HEK293 (cell line): ENCODE data around the gene CERS4.

ENCODE experiments used
- CTCF ChIA-PET: fragments of 350-600 bp; formaldehyde crosslinking; extraction: SDS; loops from one replicate; lab custom pipeline; 2021; ENCODE audit warnings: antibody characterized with exemption; lab: Yijun Ruan, JAX
- POLR2A ChIA-PET: fragments of 300-600 bp; formaldehyde crosslinking; extraction: SDS; loops from one replicate; lab custom pipeline; 2020; ENCODE audit warnings: antibody characterized with exemption, inconsistent platforms; lab: Yijun Ruan, JAX
- H3K27ac ChIP-seq: fragments of 200-500 bp; sonication (Bioruptor generic); 2 replicates; pipeline ENCODE4 v1.5.1; 2014; ENCODE audit warnings: low read depth, low read length, control low read depth, inconsistent platforms; ENCODE audit errors: extremely low read depth
- H3K36me3 ChIP-seq, 2 experiments: fragments of 200-500 bp in 1 of 2; sonication (Bioruptor generic) in 1 of 2; 1 replicate in 1 of 2; 2 replicates in 1 of 2; pipeline ENCODE4 v1.5.1; 2014 to 2017; ENCODE audit warnings: inconsistent platforms in 2 of 2, low read length in 2 of 2; ENCODE audit not compliant: control insufficient read depth in 2 of 2, insufficient read depth in 1 of 2
- H3K4me1 ChIP-seq: fragments of 200-500 bp; sonication (Bioruptor generic); 2 replicates; pipeline ENCODE4 v1.5.1; 2014; ENCODE audit warnings: mild to moderate bottlenecking, low read length, inconsistent platforms; ENCODE audit not compliant: control insufficient read depth, insufficient read depth
- H3K4me3 ChIP-seq: 2 replicates; pipeline ENCODE4 v1.5.1; 2011; ENCODE audit warnings: low read depth, mild to moderate bottlenecking, control low read depth, low read length, moderate library complexity
- H3K9me3 ChIP-seq: fragments of 200-500 bp; sonication (Bioruptor generic); 2 replicates; pipeline ENCODE4 v1.5.1; 2014; ENCODE audit warnings: low read depth, low read length, inconsistent platforms; ENCODE audit not compliant: control insufficient read depth, insufficient read depth
- ELK4 ChIP-seq: IDR thresholded peaks from 2 replicates; pipeline ENCODE4 v1.6.1; 2011; ENCODE audit warnings: mild to moderate bottlenecking, low read depth, low read length, borderline replicate concordance
- HOXD13 ChIP-seq: sonication (generic); formaldehyde crosslinking; IDR thresholded peaks from 2 replicates; pipeline ENCODE4 v1.8.0; 2022; ENCODE audit warnings: missing genetic modification reagents, borderline replicate concordance
- KLF8 ChIP-seq: fragments of 450-650 bp; formaldehyde crosslinking; IDR thresholded peaks from 2 replicates; pipeline ENCODE4 v1.5.1; 2016; ENCODE audit warnings: missing biosample characterization, missing genetic modification characterization
- PBX3 ChIP-seq: sonication (generic); formaldehyde crosslinking; IDR thresholded peaks from 2 replicates; pipeline ENCODE4 v1.8.1; 2022; ENCODE audit warnings: mild to moderate bottlenecking, moderate library complexity, missing genetic modification reagents
- PRDM10 ChIP-seq: fragments of 450-650 bp; formaldehyde crosslinking; IDR thresholded peaks from 2 replicates; pipeline ENCODE4 v1.5.1; 2016; ENCODE audit warnings: missing biosample characterization, missing genetic modification characterization
- SCRT1 ChIP-seq: fragments of 450-650 bp; formaldehyde crosslinking; IDR thresholded peaks from 2 replicates; pipeline ENCODE4 v1.5.1; 2016; ENCODE audit warnings: missing biosample characterization, missing genetic modification characterization, borderline replicate concordance
- ZFP3 ChIP-seq: fragments of 450-650 bp; formaldehyde crosslinking; IDR thresholded peaks from 2 replicates; pipeline ENCODE4 v1.5.1; 2016; ENCODE audit warnings: low read depth, missing biosample characterization, missing genetic modification characterization
- ZNF121 ChIP-seq: fragments of 450-650 bp; formaldehyde crosslinking; IDR thresholded peaks from 2 replicates; pipeline ENCODE4 v1.5.1; 2016; ENCODE audit warnings: missing biosample characterization, missing genetic modification characterization
- ZNF16 ChIP-seq: fragments of 450-650 bp; formaldehyde crosslinking; IDR thresholded peaks from 2 replicates; pipeline ENCODE4 v1.5.1; 2016; ENCODE audit warnings: low read depth, missing biosample characterization, missing genetic modification characterization
- ZNF19 ChIP-seq: fragments of 450-650 bp; formaldehyde crosslinking; IDR thresholded peaks from 2 replicates; pipeline ENCODE4; 2016; ENCODE audit warnings: missing biosample characterization, missing genetic modification characterization, low read depth
- ZNF274 ChIP-seq, 2 experiments: fragments of 200-500 bp in 1 of 2; fragments of 450-650 bp in 1 of 2; sonication (Bioruptor generic) in 1 of 2; formaldehyde crosslinking in 1 of 2; IDR thresholded peaks; 2 replicates each; pipeline versions ENCODE4 v1.5.1 to v1.6.1; 2014 to 2016; ENCODE audit warnings: borderline replicate concordance in 1 of 2, inconsistent platforms in 1 of 2, low read length in 1 of 2, missing biosample characterization in 1 of 2, missing genetic modification characterization in 1 of 2
- ZNF280C ChIP-seq: fragments of 450-650 bp; formaldehyde crosslinking; IDR thresholded peaks from 2 replicates; pipeline ENCODE4 v1.5.1; 2016; ENCODE audit warnings: missing biosample characterization, missing genetic modification characterization
- ZNF37A ChIP-seq: fragments of 450-650 bp; IDR thresholded peaks from 2 replicates; pipeline ENCODE4 v1.5.1; 2018; ENCODE audit warnings: missing biosample characterization, missing genetic modification characterization
- ZNF433 ChIP-seq: fragments of 450-650 bp; formaldehyde crosslinking; IDR thresholded peaks from 2 replicates; pipeline ENCODE4 v1.5.1; 2016; ENCODE audit warnings: missing biosample characterization, missing genetic modification characterization, low read depth
- ZNF600 ChIP-seq: fragments of 450-650 bp; formaldehyde crosslinking; IDR thresholded peaks from 2 replicates; pipeline ENCODE4 v1.5.1; 2016; ENCODE audit warnings: missing biosample characterization, missing genetic modification characterization
- ZNF707 ChIP-seq: fragments of 450-650 bp; formaldehyde crosslinking; IDR thresholded peaks from 2 replicates; pipeline ENCODE4 v1.5.1; 2016; ENCODE audit warnings: missing biosample characterization, missing genetic modification characterization
- ZNF776 ChIP-seq: fragments of 450-650 bp; formaldehyde crosslinking; IDR thresholded peaks from 2 replicates; pipeline ENCODE4 v1.5.0; 2017; ENCODE audit warnings: missing biosample characterization, missing genetic modification characterization, borderline replicate concordance

The CERS4 gene

GRCh38 chr19:8242211-8242821, 33.1 kb downstream of the CERS4 start:
- Histone ChIP-seq H3K4me3 (no peak overlapping the region), H3K27ac (no peak overlapping the region), H3K9me3 (no peaks in the 10 kb centered on the region), H3K36me3 (peaks cover 0 to 5% of the 10 kb centered on the region in 2 experiments; a peak in 1 of 3 replicates), H3K4me1 (peaks cover 3% of the 10 kb centered on the region; the same call in 1 of the 2 replicates)
- ChIA-PET CTCF (interaction anchor here (0.5 to 1.8 kb wide), 6 partner anchors 11 to 916 kb away, joined by 3 to 7 read pairs (median 4); no protein-coding TSS in a partner anchor), POLR2A (interaction anchor here (0.6 to 0.7 kb wide), 2 partner anchors 93 to 1386 kb away, joined by 3 to 8 read pairs; partner anchors contain the start of gene FBN3)
- TF ChIP-seq ZFP3 (peak; percentile 85), ZNF433 (no peak), HOXD13 (CRISPR knock-in tag) (no peak)

GRCh38 chr19:8243146-8243545, 34.0 kb downstream of the CERS4 start:
- peaks cover 3% of the 10 kb centered on the region; the same call in 1 of the 2 replicates for H3K4me1 ChIP-seq
- no peak overlapping the region for H3K4me3 ChIP-seq
- TF ChIP-seq ZNF707 (tag by site-specific recombination) (no peak), HOXD13 (CRISPR knock-in tag) (no peak), ZNF121 (no peak), ZNF776 (tag by site-specific recombination) (no peak), ZNF274 (IDR thresholded peaks at IDR 0.05; ENCODE audit: low read length) (no peak), ZNF274 (tag by site-specific recombination; IDR thresholded peaks at IDR 0.05; ENCODE audit: borderline replicate concordance) (no peak), ZNF16 (tag by site-specific recombination) (no peak), PBX3 (CRISPR knock-in tag) (no peak), SCRT1 (no peak), ZNF19 (tag by site-specific recombination) (no peak)
- no peaks in the 10 kb centered on the region for H3K9me3 ChIP-seq
- H3K27ac ChIP-seq = no peak overlapping the region
- peaks cover 0 to 5% of the 10 kb centered on the region in 2 experiments; a peak in 1 of 3 replicates for H3K36me3 ChIP-seq
- ChIA-PET POLR2A (interaction anchor here (0.6 to 0.7 kb wide), 2 partner anchors 94 to 1386 kb away, joined by 3 to 8 read pairs; partner anchors contain the start of gene FBN3), CTCF (interaction anchor here (0.7 to 1.8 kb wide), 3 partner anchors 34 to 240 kb away, joined by 3 to 6 read pairs (median 5); no protein-coding TSS in a partner anchor)

GRCh38 chr19:8244442-8244841, 35.3 kb downstream of the CERS4 start:
- Histone ChIP-seq H3K4me1 (peaks cover 3% of the 10 kb centered on the region; the same call in 1 of the 2 replicates), H3K4me3 (no peak overlapping the region), H3K9me3 (no peaks in the 10 kb centered on the region), H3K36me3 (peaks cover 0 to 5% of the 10 kb centered on the region in 2 experiments; a peak in 2 of 3 replicates), H3K27ac (no peak overlapping the region)
- POLR2A ChIA-PET = no interaction called here
- TF ChIP-seq ELK4 (no peak), ZNF37A (no peak), PRDM10 (tag by site-specific recombination) (no peak), ZNF280C (tag by site-specific recombination) (no peak), ZNF600 (tag by site-specific recombination) (no peak), KLF8 (no peak)
- CTCF ChIA-PET = no interaction called here
